MCF 10A (cell line): ENCODE data around the gene UBXN11. TPM values are rescaled to one million over a fixed set of nuclear protein-coding genes. Genes with fewer than 3 reads are reported as not detected.

ENCODE experiments used
- BruUV-seq: library from RNA; stranded (reverse); fragments of 400-500 nt; replicated peaks from 2 replicates; lab custom pipeline; 2021; lab: Mats Ljungman, UMichigan
- CTCF ChIA-PET: fragments of 300-600 bp; sonication (Branson Sonifier 250); formaldehyde crosslinking; extraction: SDS; loops from one replicate; lab custom pipeline; 2021; ENCODE audit warnings: antibody characterized with exemption, inconsistent platforms; lab: Yijun Ruan, JAX
- POLR2A ChIA-PET: fragments of 300-600, 350-650 bp; sonication (Branson Sonifier 250); formaldehyde crosslinking; extraction: SDS; loops from one replicate; lab custom pipeline; 2020; ENCODE audit warnings: antibody characterized with exemption, inconsistent platforms; lab: Yijun Ruan, JAX
- DNase-seq: peaks from one replicate; pipeline ENCODE4 v3.0.0-alpha.2; 2018; ENCODE audit not compliant: unreplicated experiment
- H3K27ac Mint-ChIP-seq: one replicate; pipeline ENCODE4 v1.8.0; 2022; ENCODE audit warnings: mild to moderate bottlenecking, low read depth, mixed read lengths; ENCODE audit not compliant: unreplicated experiment
- H3K27me3 Mint-ChIP-seq: one replicate; pipeline ENCODE4 v1.8.0; 2022; ENCODE audit warnings: mixed read lengths; ENCODE audit not compliant: insufficient read depth, unreplicated experiment
- H3K36me3 Mint-ChIP-seq: one replicate; pipeline ENCODE4 v1.8.0; 2022; ENCODE audit warnings: mild to moderate bottlenecking, moderate library complexity, mixed read lengths; ENCODE audit not compliant: insufficient read depth, unreplicated experiment
- H3K4me1 Mint-ChIP-seq: one replicate; pipeline ENCODE4 v1.8.0; 2022; ENCODE audit warnings: mixed read lengths; ENCODE audit not compliant: insufficient read depth, unreplicated experiment
- H3K4me3 Mint-ChIP-seq: one replicate; pipeline ENCODE4 v1.8.0; 2022; ENCODE audit warnings: mild to moderate bottlenecking, moderate library complexity, mixed read lengths; ENCODE audit not compliant: unreplicated experiment
- H3K9me3 Mint-ChIP-seq: one replicate; pipeline ENCODE4 v1.8.0; 2022; ENCODE audit warnings: mixed read lengths; ENCODE audit not compliant: unreplicated experiment
- intact Hi-C: fragments of 100-400 bp; cut with micrococcal nuclease; formaldehyde crosslinking; loops from 2 replicates; pipeline ENCODE4 v1.14.1; 2022
- total RNA-seq: library from RNA; stranded (reverse); gene quantifications from 2 replicates; pipeline ENCODE4 v1.2.3, GENCODE V29; 2022
- TF ChIP-seq, protein P1 (sequence below): fragments of 200-600 bp; IDR thresholded peaks from one replicate; pipeline ENCODE4 v1.8.0; 2022; ENCODE audit warnings: antibody characterized with exemption, mild to moderate bottlenecking; ENCODE audit not compliant: unreplicated experiment

UBXN11 gene
- total RNA-seq, 1 experiment from 2014 or later = 17.7 TPM

DNA sequence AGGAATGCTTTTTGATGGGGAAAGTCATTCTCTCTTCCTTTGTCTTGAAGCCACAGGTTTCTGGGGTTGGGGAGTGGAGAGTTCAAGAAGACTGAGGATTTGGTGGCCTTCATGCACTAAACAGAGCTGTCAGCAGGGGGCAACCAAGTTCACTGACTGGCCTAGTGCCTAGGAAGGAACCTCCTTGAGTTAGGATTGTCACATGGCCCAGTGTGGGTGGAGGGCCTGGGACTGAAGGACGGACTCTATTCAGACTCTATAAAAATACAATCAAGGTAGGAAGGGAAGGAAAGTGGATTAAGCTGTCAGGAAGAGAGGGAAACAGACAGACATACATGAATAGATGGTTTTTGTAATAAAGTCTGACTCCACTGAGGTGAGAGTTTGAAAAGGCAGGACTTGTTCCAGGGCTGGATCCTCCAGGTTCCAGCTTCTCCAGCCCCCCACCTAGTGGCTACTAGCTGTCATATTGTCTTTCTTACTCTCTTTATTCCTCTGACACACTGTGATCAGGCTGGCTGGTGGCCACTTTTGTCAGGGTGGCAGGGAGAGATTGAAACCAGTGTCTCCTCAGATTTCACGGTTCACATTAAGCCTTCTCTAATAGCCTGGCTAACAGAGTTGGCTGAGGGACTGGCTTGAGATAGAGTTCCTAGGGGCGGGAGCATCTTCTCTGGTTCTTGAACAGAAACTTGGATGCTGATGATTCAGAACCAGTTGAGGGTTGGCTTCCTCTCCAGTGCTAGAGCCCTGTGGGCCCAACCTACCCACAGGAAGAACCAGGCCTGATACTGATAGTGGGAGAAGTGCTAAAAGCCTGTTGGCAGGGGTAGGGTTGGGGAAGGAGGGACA lies 30.6 kb downstream of the UBXN11 start:
- Mint-ChIP-seq H3K4me1 (peaks cover 59% of the 10 kb centered on the region), H3K27me3 (no peaks in the 10 kb centered on the region), H3K4me3 (peak overlapping the region; percentile 13), H3K9me3 (no peaks in the 10 kb centered on the region), H3K27ac (peak overlapping the region; percentile 46), H3K36me3 (peaks cover 40% of the 10 kb centered on the region)
- intact Hi-C loops = loop anchor here (1.0 to 5.0 kb wide), 6 partner anchors 45 to 164 kb away; partner anchors contain the start of genes CNKSR1 and PDIK1L
- ChIA-PET CTCF (interaction anchor here (0.6 to 6.5 kb wide), 22 partner anchors 9 to 258 kb away, joined by 3 to 51 read pairs (median 4); partner anchors contain the start of genes UBXN11 and ZNF593), POLR2A (interaction anchor here (0.7 to 8.9 kb wide), 13 partner anchors 9 to 588 kb away, joined by 3 to 83 read pairs (median 4); partner anchors contain the start of genes CEP85, CNKSR1, DHDDS and HMGN2)
- TF ChIP-seq, protein P1, sequence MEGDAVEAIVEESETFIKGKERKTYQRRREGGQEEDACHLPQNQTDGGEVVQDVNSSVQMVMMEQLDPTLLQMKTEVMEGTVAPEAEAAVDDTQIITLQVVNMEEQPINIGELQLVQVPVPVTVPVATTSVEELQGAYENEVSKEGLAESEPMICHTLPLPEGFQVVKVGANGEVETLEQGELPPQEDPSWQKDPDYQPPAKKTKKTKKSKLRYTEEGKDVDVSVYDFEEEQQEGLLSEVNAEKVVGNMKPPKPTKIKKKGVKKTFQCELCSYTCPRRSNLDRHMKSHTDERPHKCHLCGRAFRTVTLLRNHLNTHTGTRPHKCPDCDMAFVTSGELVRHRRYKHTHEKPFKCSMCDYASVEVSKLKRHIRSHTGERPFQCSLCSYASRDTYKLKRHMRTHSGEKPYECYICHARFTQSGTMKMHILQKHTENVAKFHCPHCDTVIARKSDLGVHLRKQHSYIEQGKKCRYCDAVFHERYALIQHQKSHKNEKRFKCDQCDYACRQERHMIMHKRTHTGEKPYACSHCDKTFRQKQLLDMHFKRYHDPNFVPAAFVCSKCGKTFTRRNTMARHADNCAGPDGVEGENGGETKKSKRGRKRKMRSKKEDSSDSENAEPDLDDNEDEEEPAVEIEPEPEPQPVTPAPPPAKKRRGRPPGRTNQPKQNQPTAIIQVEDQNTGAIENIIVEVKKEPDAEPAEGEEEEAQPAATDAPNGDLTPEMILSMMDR = peak; percentile 41
- BruUV-seq = no TSS peak
- peak; percentile 90 for DNase-seq

DNA sequence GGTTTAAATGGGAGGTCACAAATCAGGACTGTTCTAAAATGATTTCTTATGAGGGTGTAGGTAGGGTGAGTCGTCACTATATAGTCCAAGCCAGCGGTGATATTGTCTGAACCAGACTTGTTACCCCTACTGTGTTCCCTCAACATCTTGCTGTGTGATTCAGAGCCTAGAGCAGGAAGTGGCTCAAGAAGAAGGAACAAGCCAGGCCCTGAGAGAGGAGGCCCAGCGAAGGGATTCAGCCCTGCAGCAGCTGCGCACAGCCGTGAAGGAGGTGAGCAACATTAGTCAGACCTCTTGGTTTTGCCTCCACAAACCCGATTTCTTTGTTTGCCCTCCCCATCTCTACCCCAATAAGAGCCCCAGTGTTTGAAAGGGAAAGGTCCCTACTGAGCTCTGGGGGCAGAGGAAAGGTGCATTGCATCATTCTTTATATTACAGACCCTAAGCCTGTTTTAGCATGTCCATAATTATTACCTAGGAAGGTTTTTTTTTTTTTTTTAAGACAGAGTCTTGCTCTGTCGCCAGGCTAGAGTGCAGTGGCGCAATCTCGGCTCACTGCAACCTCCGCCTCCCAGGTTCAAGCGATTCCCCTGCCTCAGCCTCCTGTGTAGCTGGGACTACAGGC lies 31.5 kb downstream of the UBXN11 start:
- Mint-ChIP-seq H3K27ac (peak overlapping the region; percentile 46), H3K36me3 (peaks cover 37% of the 10 kb centered on the region), H3K27me3 (no peaks in the 10 kb centered on the region), H3K4me1 (peaks cover 54% of the 10 kb centered on the region), H3K9me3 (no peaks in the 10 kb centered on the region), H3K4me3 (no peak overlapping the region)
- CTCF ChIA-PET = interaction anchor here (0.5 to 6.5 kb wide), 13 partner anchors 9 to 824 kb away, joined by 3 to 51 read pairs (median 4); no protein-coding TSS in a partner anchor
- no TSS peak for BruUV-seq
- no peak for DNase-seq
- intact Hi-C loops = loop anchor here (1.0 to 5.0 kb wide), 5 partner anchors 46 to 163 kb away; partner anchors contain the start of gene PDIK1L
- TF ChIP-seq, protein P1 = no peak
- POLR2A ChIA-PET = interaction anchor here (0.5 to 8.9 kb wide), 12 partner anchors 9 to 588 kb away, joined by 3 to 83 read pairs (median 4); partner anchors contain the start of genes CEP85, CNKSR1, HMGN2 and SFN

DNA sequence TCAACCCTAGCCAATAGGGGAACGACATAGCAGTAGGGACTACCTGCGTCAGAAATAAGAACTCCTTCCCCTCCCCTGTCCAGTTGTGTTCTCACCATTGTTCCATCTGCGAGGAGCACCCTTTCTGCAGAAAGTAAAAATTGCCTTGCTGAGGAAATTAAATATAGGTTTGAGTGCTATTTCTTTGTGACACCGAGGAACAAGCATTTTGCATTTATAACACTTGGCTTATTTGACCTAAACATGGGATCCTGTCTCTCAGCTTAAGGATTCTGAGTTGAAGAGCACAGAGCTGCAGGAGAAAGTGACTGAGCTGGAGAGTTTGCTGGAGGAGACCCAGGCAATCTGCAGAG lies 37.3 kb downstream of the UBXN11 start:
- no peak for DNase-seq
- no TSS peak for BruUV-seq
- intact Hi-C loops = no loop called here
- POLR2A ChIA-PET = no interaction called here
- peaks cover 4% of the 10 kb centered on the region for H3K4me1 Mint-ChIP-seq
- peaks cover 77% of the 10 kb centered on the region for H3K36me3 Mint-ChIP-seq
- H3K9me3 Mint-ChIP-seq = peaks cover 10% of the 10 kb centered on the region
- CTCF ChIA-PET = interaction anchor here (0.6 kb wide), 1 partner anchor 39 kb away, joined by 3 read pairs; no protein-coding TSS in a partner anchor
- no peaks in the 10 kb centered on the region for H3K27me3 Mint-ChIP-seq
- no peak overlapping the region for H3K4me3 Mint-ChIP-seq
- TF ChIP-seq, protein P1 = no peak
- H3K27ac Mint-ChIP-seq = peak overlapping the region; percentile 35
